OCI-LY7 (cell line): ENCODE results near the gene AUTS2. TPM values are rescaled to one million over a fixed set of nuclear protein-coding genes. Genes with fewer than 3 reads are reported as not detected.

Experiments
- BruUV-seq: library from RNA; stranded (reverse); fragments of 400-500 nt; replicated peaks from 2 replicates; lab custom pipeline; 2021; lab: Mats Ljungman, UMichigan
- CTCF ChIA-PET: fragments of 300-600 bp; sonication (Branson Sonifier 250); formaldehyde crosslinking; loops from one replicate; lab custom pipeline; 2022; ENCODE audit warnings: antibody characterized with exemption; ENCODE audit not compliant: unreplicated experiment; lab: Charles Lee
- POLR2A ChIA-PET: fragments of 300-600 bp; sonication (Branson Sonifier 250); formaldehyde crosslinking; loops from one replicate; lab custom pipeline; 2022; ENCODE audit warnings: antibody characterized with exemption; lab: Charles Lee
- DNase-seq: peaks from one replicate; pipeline ENCODE4 v3.0.0-alpha.2; 2015; ENCODE audit warnings: low spot score
- H2AFZ ChIP-seq: fragments of 200-600 bp; sonication (generic), shearing (Covaris generic); 2 replicates; pipeline ENCODE4 v1.6.1; 2014; ENCODE audit warnings: mild to moderate bottlenecking, antibody characterized with exemption, low read length, moderate library complexity
- H3K27ac ChIP-seq: fragments of 200-600 bp; sonication (generic); 2 replicates; pipeline ENCODE4 v1.5.1; 2014; ENCODE audit warnings: mixed run types, low read depth, mild to moderate bottlenecking, moderate library complexity, low read length, inconsistent platforms; ENCODE audit not compliant: poor library complexity, severe bottlenecking
- H3K36me3 ChIP-seq: fragments of 200-600 bp; sonication (generic); 2 replicates; pipeline ENCODE4 v1.6.1; 2014; ENCODE audit warnings: mild to moderate bottlenecking, antibody characterized with exemption, low read length, moderate library complexity, mixed read lengths; ENCODE audit not compliant: insufficient read depth
- H3K4me1 ChIP-seq: fragments of 200-600 bp; sonication (generic); 2 replicates; pipeline ENCODE4 v1.5.1; 2014; ENCODE audit warnings: mild to moderate bottlenecking, low read length; ENCODE audit not compliant: insufficient read depth, poor library complexity, severe bottlenecking
- H3K4me2 ChIP-seq: fragments of 200-600 bp; sonication (generic); 2 replicates; pipeline ENCODE4 v1.6.1; 2014; ENCODE audit warnings: mild to moderate bottlenecking, low read length
- H3K4me3 ChIP-seq: fragments of 200-600 bp; sonication (generic); 2 replicates; pipeline ENCODE4 v1.5.1; 2014; ENCODE audit warnings: mild to moderate bottlenecking, low read depth, low read length; ENCODE audit not compliant: poor library complexity, severe bottlenecking
- H3K79me2 ChIP-seq: fragments of 200-600 bp; sonication (generic); 2 replicates; pipeline ENCODE4 v1.6.1; 2016; ENCODE audit warnings: low read depth, mild to moderate bottlenecking, low read length, moderate library complexity, mixed read lengths; ENCODE audit not compliant: insufficient read depth
- H3K9me2 ChIP-seq: fragments of 200-600 bp; sonication (generic); 2 replicates; pipeline ENCODE4 v1.6.1; 2016; ENCODE audit warnings: mild to moderate bottlenecking, low read length, mixed read lengths; ENCODE audit not compliant: insufficient read depth
- H3K9me3 ChIP-seq: fragments of 200-600 bp; sonication (generic); 2 replicates; pipeline ENCODE4 v1.6.1; 2014; ENCODE audit warnings: mild to moderate bottlenecking, mixed run types, low read length, mixed read lengths
- H4K20me1 ChIP-seq: fragments of 200-600 bp; sonication (generic); 2 replicates; pipeline ENCODE4 v1.6.1; 2014; ENCODE audit warnings: mild to moderate bottlenecking, antibody characterized with exemption, low read length, moderate library complexity, mixed read lengths; ENCODE audit not compliant: insufficient read depth
- EZH2phosphoT487 ChIP-seq: fragments of 200-600 bp; sonication (generic); IDR thresholded peaks from 2 replicates; pipeline ENCODE4 v1.6.1; 2018; ENCODE audit warnings: low read depth, borderline replicate concordance, mild to moderate bottlenecking, mixed run types, antibody characterized with exemption, low read length, moderate library complexity, mixed read lengths
- intact Hi-C: fragments of 100-400 bp; cut with micrococcal nuclease; formaldehyde crosslinking; loops from one replicate; pipeline ENCODE4 v1.10.0; 2022; ENCODE audit not compliant: unreplicated experiment
- total RNA-seq, 2 experiments: library from RNA; depleted of rRNA in 1 of 2; stranded (reverse); fragments of >200 nt in 1 of 2; shearing (Covaris generic) in 1 of 2; gene quantifications; 2 replicates each; pipeline ENCODE4 v1.2.3, GENCODE V29; 2014 to 2022
- TF ChIP-seq, protein P1 (sequence below): fragments of 200-600 bp; sonication (generic); conservative IDR thresholded peaks from 2 replicates; pipeline ENCODE4 v1.5.1; 2014; ENCODE audit warnings: mild to moderate bottlenecking, antibody characterized with exemption, low read length, moderate library complexity, mixed read lengths

AUTS2 gene
- total RNA-seq, 2 experiments from 2014 or later = 37.9 to 78.5 TPM

DNA sequence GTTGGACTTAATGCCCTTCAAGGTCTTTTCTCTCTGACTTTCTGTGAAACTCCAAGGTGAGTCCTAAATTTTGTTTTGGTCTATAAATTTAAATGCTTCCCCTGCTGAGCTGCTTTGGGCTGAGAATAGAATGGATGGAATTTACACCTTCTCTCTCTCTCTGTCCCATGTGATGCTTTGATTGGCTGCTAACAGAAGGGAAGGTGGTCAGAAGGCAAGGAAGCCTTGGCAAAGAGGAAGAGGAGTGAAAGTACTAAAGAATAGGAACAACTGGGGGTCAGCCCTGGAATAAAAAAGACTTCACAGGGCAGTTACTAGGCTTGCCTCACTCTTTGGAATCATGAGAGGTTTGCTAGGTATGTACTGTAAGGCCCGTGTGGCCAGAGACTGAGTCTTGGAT, 260.2 kb downstream of the AUTS2 start:
- Histone ChIP-seq H3K9me3 (no peaks in the 10 kb centered on the region), H4K20me1 (peaks cover 16% of the 10 kb centered on the region), H2AFZ (no peak overlapping the region), H3K79me2 (peaks cover 26% of the 10 kb centered on the region; the same call in 1 of the 2 replicates), H3K4me1 (peaks cover 32% of the 10 kb centered on the region), H3K9me2 (no peaks in the 10 kb centered on the region), H3K4me3 (no peak overlapping the region), H3K36me3 (no peaks in the 10 kb centered on the region), H3K4me2 (peak overlapping the region; percentile 19; the same call in 1 of the 2 replicates), H3K27ac (no peak overlapping the region)
- BruUV-seq = no TSS peak
- TF ChIP-seq, protein P1, sequence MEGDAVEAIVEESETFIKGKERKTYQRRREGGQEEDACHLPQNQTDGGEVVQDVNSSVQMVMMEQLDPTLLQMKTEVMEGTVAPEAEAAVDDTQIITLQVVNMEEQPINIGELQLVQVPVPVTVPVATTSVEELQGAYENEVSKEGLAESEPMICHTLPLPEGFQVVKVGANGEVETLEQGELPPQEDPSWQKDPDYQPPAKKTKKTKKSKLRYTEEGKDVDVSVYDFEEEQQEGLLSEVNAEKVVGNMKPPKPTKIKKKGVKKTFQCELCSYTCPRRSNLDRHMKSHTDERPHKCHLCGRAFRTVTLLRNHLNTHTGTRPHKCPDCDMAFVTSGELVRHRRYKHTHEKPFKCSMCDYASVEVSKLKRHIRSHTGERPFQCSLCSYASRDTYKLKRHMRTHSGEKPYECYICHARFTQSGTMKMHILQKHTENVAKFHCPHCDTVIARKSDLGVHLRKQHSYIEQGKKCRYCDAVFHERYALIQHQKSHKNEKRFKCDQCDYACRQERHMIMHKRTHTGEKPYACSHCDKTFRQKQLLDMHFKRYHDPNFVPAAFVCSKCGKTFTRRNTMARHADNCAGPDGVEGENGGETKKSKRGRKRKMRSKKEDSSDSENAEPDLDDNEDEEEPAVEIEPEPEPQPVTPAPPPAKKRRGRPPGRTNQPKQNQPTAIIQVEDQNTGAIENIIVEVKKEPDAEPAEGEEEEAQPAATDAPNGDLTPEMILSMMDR = no peak
- TF ChIP-seq EZH2phosphoT487 = no peak
- intact Hi-C loops = no loop called here
- POLR2A ChIA-PET = interaction anchor here (0.6 to 1.5 kb wide), 4 partner anchors 10 to 250 kb away, joined by 3 to 9 read pairs (median 3); no protein-coding TSS in a partner anchor
- no peak for DNase-seq
- CTCF ChIA-PET = no interaction called here

DNA sequence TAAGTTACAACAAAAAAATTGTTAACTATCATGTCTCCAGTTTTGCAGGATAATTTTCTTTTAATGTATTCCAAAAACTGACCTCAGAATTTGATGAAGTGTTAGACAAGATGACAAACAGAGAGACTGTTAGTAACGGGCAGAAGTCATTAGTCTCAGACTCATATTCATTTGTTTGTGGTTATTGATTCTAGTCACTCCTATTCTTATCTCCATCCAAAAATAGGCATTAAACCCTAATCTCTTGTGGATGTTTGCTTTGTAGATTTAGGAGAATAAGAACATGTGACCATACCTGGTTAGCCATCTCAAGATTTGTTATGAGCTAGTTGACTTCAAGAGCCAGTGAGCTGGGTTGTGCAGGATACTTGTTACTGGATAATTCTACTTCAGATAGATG, 261.1 kb downstream of the AUTS2 start:
- intact Hi-C loops = no loop called here
- H3K79me2 ChIP-seq = peaks cover 20% of the 10 kb centered on the region; the same call in 1 of the 2 replicates
- H3K27ac ChIP-seq = no peak overlapping the region
- no peaks in the 10 kb centered on the region for H3K9me3 ChIP-seq
- no peak overlapping the region for H3K4me3 ChIP-seq
- H3K9me2 ChIP-seq = no peaks in the 10 kb centered on the region
- no peaks in the 10 kb centered on the region for H3K36me3 ChIP-seq
- H2AFZ ChIP-seq = no peak overlapping the region
- POLR2A ChIA-PET = interaction anchor here (0.6 to 1.4 kb wide), 3 partner anchors 14 to 249 kb away, joined by 3 read pairs; no protein-coding TSS in a partner anchor
- BruUV-seq = no TSS peak
- TF ChIP-seq, protein P1 = no peak
- no peak for TF ChIP-seq EZH2phosphoT487
- peaks cover 25% of the 10 kb centered on the region for H4K20me1 ChIP-seq
- peak overlapping the region; percentile 19; the same call in 1 of the 2 replicates for H3K4me2 ChIP-seq
- CTCF ChIA-PET = no interaction called here
- H3K4me1 ChIP-seq = peaks cover 41% of the 10 kb centered on the region
- DNase-seq = no peak

DNA sequence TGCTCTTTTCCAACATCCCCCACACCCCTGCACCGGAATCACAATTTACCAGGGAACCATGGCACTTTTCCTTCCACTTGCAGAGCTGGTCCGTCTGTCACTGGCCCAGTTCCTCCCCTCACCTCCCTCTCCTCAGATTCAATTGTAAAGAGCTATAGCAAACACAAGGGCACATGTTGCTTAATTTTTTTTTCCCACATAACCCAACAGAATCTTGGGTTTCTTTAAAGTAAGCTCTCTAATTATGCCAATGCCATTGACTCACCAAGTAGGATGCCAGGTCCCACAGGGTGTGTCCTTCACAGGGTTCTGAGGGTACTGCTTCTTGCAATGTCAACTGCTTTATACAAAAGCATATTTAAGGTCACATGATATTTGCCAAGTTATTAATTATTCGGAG, 262.2 kb downstream of the AUTS2 start:
- ChIA-PET CTCF (no interaction called here), POLR2A (interaction anchor here (0.6 to 0.7 kb wide), 3 partner anchors 13 to 250 kb away, joined by 3 read pairs; no protein-coding TSS in a partner anchor)
- no TSS peak for BruUV-seq

More for the DNA sequence above, 262.2 kb downstream of the AUTS2 start:
- H4K20me1 ChIP-seq = peaks cover 32% of the 10 kb centered on the region
- TF ChIP-seq, protein P1 = no peak
- no peak for TF ChIP-seq EZH2phosphoT487
- H2AFZ ChIP-seq = no peak overlapping the region
- intact Hi-C loops = no loop called here
- H3K36me3 ChIP-seq = no peaks in the 10 kb centered on the region
- no peak overlapping the region for H3K27ac ChIP-seq
- H3K4me1 ChIP-seq = peaks cover 49% of the 10 kb centered on the region
- H3K9me3 ChIP-seq = no peaks in the 10 kb centered on the region
- no peak overlapping the region for H3K4me2 ChIP-seq
- DNase-seq = no peak
- no peak overlapping the region for H3K4me3 ChIP-seq
- H3K9me2 ChIP-seq = no peaks in the 10 kb centered on the region
- peaks cover 20% of the 10 kb centered on the region; the same call in 1 of the 2 replicates for H3K79me2 ChIP-seq
